ENCODE data around the gene EPSTI1.

EPSTI1 gene

DNA sequence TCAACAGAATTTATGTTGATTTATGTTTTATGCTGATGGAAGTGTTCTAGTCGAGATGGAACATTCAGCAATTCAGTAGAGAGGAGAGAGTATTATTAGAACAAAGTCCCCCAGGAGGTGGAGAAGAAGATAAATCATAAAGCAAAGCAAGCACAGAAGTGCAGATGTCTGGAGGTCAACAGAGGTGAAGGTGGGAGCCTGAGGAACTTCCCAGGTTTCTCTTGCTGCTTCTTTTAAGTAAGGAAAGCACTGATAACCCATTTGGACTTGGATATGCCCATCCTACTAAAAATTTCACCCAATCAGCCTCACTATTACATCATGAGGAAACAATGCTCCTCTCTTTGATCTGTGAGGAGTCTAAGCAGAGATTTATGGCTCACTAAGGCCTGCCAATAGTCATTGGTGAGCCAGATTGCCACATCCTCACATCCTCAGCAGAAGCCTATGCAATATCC, 98.8 kb downstream of the EPSTI1 start:
- Histone ChIP-seq H3K27ac (ENCODE audit: low read depth, low read length) (no peak overlapping the region), H3K4me1 (ENCODE audit: control insufficient read depth, insufficient read depth, low read length) (peaks cover 13% of the 10 kb centered on the region), H3K9me3 (ENCODE audit: control insufficient read depth, insufficient read depth, low read length) (no peaks in the 10 kb centered on the region), H3K9ac (ENCODE audit: low read depth, low read length) (no peak overlapping the region), H3K36me3 (ENCODE audit: control insufficient read depth, insufficient read depth, low read length) (no peaks in the 10 kb centered on the region), H3K4me3 (ENCODE audit: low read depth, low read length) (no peak overlapping the region), H3K27me3 (ENCODE audit: control insufficient read depth, insufficient read depth, low read length) (no peaks in the 10 kb centered on the region)

- Histone ChIP-seq H3K9ac (ENCODE audit: low read depth, low read length) (no peak overlapping the region), H3K36me3 (ENCODE audit: control insufficient read depth, insufficient read depth, low read length) (no peaks in the 10 kb centered on the region), H3K27me3 (ENCODE audit: control insufficient read depth, insufficient read depth, low read length) (no peaks in the 10 kb centered on the region), H3K4me3 (ENCODE audit: low read depth, low read length) (no peak overlapping the region), H3K4me1 (ENCODE audit: control insufficient read depth, insufficient read depth, low read length) (peaks cover 13% of the 10 kb centered on the region), H3K27ac (ENCODE audit: low read depth, low read length) (no peak overlapping the region), H3K9me3 (ENCODE audit: control insufficient read depth, insufficient read depth, low read length) (no peaks in the 10 kb centered on the region)
Measured at GRCh38 chr13:42892760-42893159, 99.3 kb downstream of the EPSTI1 start.

DNA sequence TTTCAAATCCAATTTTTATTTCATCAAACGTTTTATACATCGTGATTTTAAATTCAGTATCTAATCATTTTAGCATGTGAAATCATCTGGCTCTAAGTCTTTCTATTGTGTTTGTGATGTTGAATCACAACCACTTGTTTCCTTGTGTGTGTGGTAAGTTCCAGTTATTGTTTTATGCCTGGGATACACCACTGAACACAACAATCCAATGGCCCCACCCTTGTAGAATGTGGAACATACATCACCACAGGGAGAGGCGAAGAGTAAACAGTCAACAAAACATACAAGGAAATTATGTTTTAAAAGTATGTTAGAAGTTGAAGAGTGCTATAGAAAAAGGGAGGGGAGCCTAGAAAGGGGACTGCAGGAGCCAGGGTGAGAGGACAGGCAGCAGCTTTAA, 100.5 kb downstream of the EPSTI1 start:
- no peak overlapping the region for H3K4me3 ChIP-seq (ENCODE audit: low read depth, low read length)
- H3K27me3 ChIP-seq (ENCODE audit: control insufficient read depth, insufficient read depth, low read length), result no peaks in the 10 kb centered on the region
- H3K4me1 ChIP-seq (ENCODE audit: control insufficient read depth, insufficient read depth, low read length), result peaks cover 13% of the 10 kb centered on the region
- H3K9ac ChIP-seq (ENCODE audit: low read depth, low read length), result no peak overlapping the region
- H3K9me3 ChIP-seq (ENCODE audit: control insufficient read depth, insufficient read depth, low read length), result no peaks in the 10 kb centered on the region
- no peak overlapping the region for H3K27ac ChIP-seq (ENCODE audit: low read depth, low read length)
- H3K36me3 ChIP-seq (ENCODE audit: control insufficient read depth, insufficient read depth, low read length), result no peaks in the 10 kb centered on the region

DNA sequence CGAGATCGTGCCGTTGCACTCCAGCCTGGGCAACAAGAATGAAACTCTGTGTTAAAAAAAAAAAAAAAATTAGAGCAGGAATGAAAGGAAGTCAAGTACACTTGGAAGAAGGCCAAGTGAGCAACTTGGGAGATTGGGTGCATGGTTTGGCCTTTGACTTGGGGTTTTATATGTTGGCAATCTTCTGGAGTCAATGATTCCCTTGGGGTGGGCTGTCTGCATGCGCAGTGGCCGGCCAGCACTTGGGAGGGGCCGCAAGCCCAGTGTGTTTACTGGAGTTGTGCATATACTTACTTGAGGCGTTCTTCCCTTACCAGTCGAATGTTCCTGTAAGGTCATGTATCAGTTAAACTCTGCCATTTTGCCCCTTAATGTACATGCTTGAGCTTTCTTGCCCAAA, 106.7 kb downstream of the EPSTI1 start:
- no peaks in the 10 kb centered on the region for H3K36me3 ChIP-seq (ENCODE audit: control insufficient read depth, insufficient read depth, low read length)
- H3K4me1 ChIP-seq (ENCODE audit: control insufficient read depth, insufficient read depth, low read length), result peaks cover 13% of the 10 kb centered on the region; the same call in 1 of the 2 replicates
- no peak overlapping the region for H3K27ac ChIP-seq (ENCODE audit: low read depth, low read length)

DNA sequence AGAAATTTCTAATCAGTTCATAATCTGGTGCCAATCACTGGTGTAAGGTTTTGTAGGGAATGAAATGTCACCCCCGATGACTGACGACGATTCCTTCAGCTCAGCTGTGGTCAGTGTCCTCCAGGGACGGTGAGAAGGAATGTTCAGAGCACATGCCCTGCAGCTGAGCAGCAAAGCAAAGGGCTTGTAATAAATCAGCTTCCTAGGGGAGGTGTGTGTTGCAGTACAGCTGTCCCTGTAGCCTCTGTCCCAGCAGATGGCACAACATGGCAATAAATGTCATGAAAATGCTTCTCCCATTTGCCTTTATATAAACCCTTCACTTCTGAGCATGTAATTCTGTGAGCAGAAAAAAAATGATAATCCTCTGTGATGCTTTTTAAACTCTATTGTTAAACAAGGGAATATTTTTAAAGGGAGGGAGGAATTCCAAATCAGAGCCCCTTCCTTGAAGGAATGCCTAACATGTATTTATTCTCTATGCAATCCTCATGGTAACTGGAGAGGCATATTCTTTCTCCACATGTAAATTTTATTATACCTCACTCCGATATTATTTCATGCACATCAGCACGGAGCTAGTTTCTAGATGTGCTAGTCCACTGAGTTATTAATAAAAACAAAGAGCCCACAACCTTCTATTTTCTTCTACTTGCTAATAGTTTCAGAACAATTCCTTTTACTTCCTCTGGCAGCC, 108.1 kb downstream of the EPSTI1 start:
- no peaks in the 10 kb centered on the region for H3K9me3 ChIP-seq (ENCODE audit: control insufficient read depth, insufficient read depth, low read length)
- H3K27ac ChIP-seq (ENCODE audit: low read depth, low read length), result no peak overlapping the region
- H3K4me1 ChIP-seq (ENCODE audit: control insufficient read depth, insufficient read depth, low read length), result peaks cover 13% of the 10 kb centered on the region; the same call in 1 of the 2 replicates
- H3K27me3 ChIP-seq (ENCODE audit: control insufficient read depth, insufficient read depth, low read length), result no peaks in the 10 kb centered on the region
- H3K9ac ChIP-seq (ENCODE audit: low read depth, low read length), result no peak overlapping the region
- no peaks in the 10 kb centered on the region for H3K36me3 ChIP-seq (ENCODE audit: control insufficient read depth, insufficient read depth, low read length)
- no peak overlapping the region for H3K4me3 ChIP-seq (ENCODE audit: low read depth, low read length)

More for the DNA sequence above, 106.7 kb downstream of the EPSTI1 start:
- Histone ChIP-seq H3K9me3 (ENCODE audit: control insufficient read depth, insufficient read depth, low read length) (no peaks in the 10 kb centered on the region), H3K4me3 (ENCODE audit: low read depth, low read length) (no peak overlapping the region), H3K9ac (ENCODE audit: low read depth, low read length) (no peak overlapping the region), H3K27me3 (ENCODE audit: control insufficient read depth, insufficient read depth, low read length) (no peaks in the 10 kb centered on the region)

- H3K4me1 ChIP-seq (ENCODE audit: control insufficient read depth, insufficient read depth, low read length), result peaks cover 13% of the 10 kb centered on the region; the same call in 1 of the 2 replicates
- no peak overlapping the region for H3K4me3 ChIP-seq (ENCODE audit: low read depth, low read length)
- no peak overlapping the region for H3K9ac ChIP-seq (ENCODE audit: low read depth, low read length)
- H3K9me3 ChIP-seq (ENCODE audit: control insufficient read depth, insufficient read depth, low read length), result no peaks in the 10 kb centered on the region
- no peaks in the 10 kb centered on the region for H3K36me3 ChIP-seq (ENCODE audit: control insufficient read depth, insufficient read depth, low read length)
- no peaks in the 10 kb centered on the region for H3K27me3 ChIP-seq (ENCODE audit: control insufficient read depth, insufficient read depth, low read length)
- no peak overlapping the region for H3K27ac ChIP-seq (ENCODE audit: low read depth, low read length)
Measured at GRCh38 chr13:42883142-42883541, 108.9 kb downstream of the EPSTI1 start.

- Histone ChIP-seq H3K27ac (ENCODE audit: low read depth, low read length) (no peak overlapping the region), H3K36me3 (ENCODE audit: control insufficient read depth, insufficient read depth, low read length) (no peaks in the 10 kb centered on the region), H3K4me3 (ENCODE audit: low read depth, low read length) (no peak overlapping the region), H3K9ac (ENCODE audit: low read depth, low read length) (no peak overlapping the region), H3K9me3 (ENCODE audit: control insufficient read depth, insufficient read depth, low read length) (no peaks in the 10 kb centered on the region), H3K4me1 (ENCODE audit: control insufficient read depth, insufficient read depth, low read length) (peaks cover 39% of the 10 kb centered on the region), H3K27me3 (ENCODE audit: control insufficient read depth, insufficient read depth, low read length) (no peaks in the 10 kb centered on the region)
Measured at GRCh38 chr13:42880056-42880605, 111.9 kb downstream of the EPSTI1 start.

- Histone ChIP-seq H3K4me1 (ENCODE audit: control insufficient read depth, insufficient read depth, low read length) (peaks cover 49% of the 10 kb centered on the region), H3K9me3 (ENCODE audit: control insufficient read depth, insufficient read depth, low read length) (no peaks in the 10 kb centered on the region), H3K36me3 (ENCODE audit: control insufficient read depth, insufficient read depth, low read length) (no peaks in the 10 kb centered on the region), H3K4me3 (ENCODE audit: low read depth, low read length) (no peak overlapping the region), H3K9ac (ENCODE audit: low read depth, low read length) (no peak overlapping the region), H3K27ac (ENCODE audit: low read depth, low read length) (no peak overlapping the region), H3K27me3 (ENCODE audit: control insufficient read depth, insufficient read depth, low read length) (no peaks in the 10 kb centered on the region)
Measured at GRCh38 chr13:42878721-42879120, 113.3 kb downstream of the EPSTI1 start.

DNA sequence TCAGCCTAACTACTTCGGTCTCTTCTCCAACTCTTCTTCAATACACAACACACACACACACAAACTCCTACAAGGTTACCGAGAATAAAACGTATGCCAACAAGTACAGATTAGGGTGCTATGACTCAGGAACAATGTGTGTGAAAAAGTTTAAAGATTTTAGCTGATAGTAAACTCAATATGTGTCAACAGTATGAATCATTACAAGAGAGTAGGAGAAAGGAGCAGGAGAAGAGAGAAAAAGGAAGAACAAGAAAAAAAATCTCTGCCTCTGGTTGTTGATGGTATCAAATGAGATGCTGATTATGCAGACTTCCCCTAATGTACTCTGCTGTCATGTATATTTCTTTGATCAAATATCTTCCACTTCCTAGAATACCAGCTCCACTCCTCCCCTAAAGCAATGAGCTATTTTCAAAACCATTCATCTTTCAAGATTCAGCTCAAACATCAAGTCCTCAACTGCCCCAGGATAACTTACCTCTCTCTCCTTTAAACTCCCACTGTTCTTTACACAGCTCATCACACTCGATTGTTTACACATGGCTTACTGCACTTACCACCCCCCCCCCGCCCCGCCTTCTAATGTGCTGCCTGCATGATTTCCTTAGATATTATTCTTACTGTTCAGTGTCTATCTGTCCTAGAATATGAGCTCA, 115.0 kb downstream of the EPSTI1 start:
- Histone ChIP-seq H3K27me3 (ENCODE audit: control insufficient read depth, insufficient read depth, low read length) (no peaks in the 10 kb centered on the region), H3K9ac (ENCODE audit: low read depth, low read length) (no peak overlapping the region), H3K4me1 (ENCODE audit: control insufficient read depth, insufficient read depth, low read length) (peaks cover 50% of the 10 kb centered on the region), H3K27ac (ENCODE audit: low read depth, low read length) (peak overlapping the region; percentile 91), H3K4me3 (ENCODE audit: low read depth, low read length) (peak overlapping the region; percentile 50; the same call in 1 of the 2 replicates), H3K36me3 (ENCODE audit: control insufficient read depth, insufficient read depth, low read length) (no peaks in the 10 kb centered on the region), H3K9me3 (ENCODE audit: control insufficient read depth, insufficient read depth, low read length) (no peaks in the 10 kb centered on the region)

- Histone ChIP-seq H3K4me3 (ENCODE audit: low read depth, low read length) (peak overlapping the region; percentile 50), H3K27me3 (ENCODE audit: control insufficient read depth, insufficient read depth, low read length) (no peaks in the 10 kb centered on the region), H3K9ac (ENCODE audit: low read depth, low read length) (peak overlapping the region; percentile 46), H3K36me3 (ENCODE audit: control insufficient read depth, insufficient read depth, low read length) (no peaks in the 10 kb centered on the region), H3K4me1 (ENCODE audit: control insufficient read depth, insufficient read depth, low read length) (peaks cover 50% of the 10 kb centered on the region), H3K27ac (ENCODE audit: low read depth, low read length) (peak overlapping the region; percentile 91), H3K9me3 (ENCODE audit: control insufficient read depth, insufficient read depth, low read length) (no peaks in the 10 kb centered on the region)
Measured at GRCh38 chr13:42876270-42876714, 115.7 kb downstream of the EPSTI1 start.

Data from HUES48 (cell line).